Measurements from ENCODE around the gene COX8C.

DNA sequence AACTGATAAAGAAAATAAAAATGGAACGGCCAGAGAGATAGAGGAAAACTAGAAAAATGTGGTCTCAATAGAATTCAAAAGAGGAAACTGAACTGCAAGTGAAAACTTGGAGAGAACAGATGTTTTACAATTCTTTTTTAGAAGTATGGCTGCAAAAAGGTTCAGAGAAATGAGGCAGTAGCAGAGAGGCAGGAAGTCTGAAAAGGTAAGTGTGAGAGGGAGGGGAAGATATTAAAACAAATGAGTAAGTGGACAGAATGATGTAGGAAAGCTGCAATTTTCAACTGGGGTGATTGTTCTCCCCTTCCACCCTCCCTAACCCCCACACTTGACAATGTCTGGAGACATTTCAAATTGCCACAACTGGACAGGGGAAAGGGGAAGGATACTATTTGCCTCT lies 27.0 kb upstream of the COX8C start:
- TF ChIP-seq, protein P1, sequence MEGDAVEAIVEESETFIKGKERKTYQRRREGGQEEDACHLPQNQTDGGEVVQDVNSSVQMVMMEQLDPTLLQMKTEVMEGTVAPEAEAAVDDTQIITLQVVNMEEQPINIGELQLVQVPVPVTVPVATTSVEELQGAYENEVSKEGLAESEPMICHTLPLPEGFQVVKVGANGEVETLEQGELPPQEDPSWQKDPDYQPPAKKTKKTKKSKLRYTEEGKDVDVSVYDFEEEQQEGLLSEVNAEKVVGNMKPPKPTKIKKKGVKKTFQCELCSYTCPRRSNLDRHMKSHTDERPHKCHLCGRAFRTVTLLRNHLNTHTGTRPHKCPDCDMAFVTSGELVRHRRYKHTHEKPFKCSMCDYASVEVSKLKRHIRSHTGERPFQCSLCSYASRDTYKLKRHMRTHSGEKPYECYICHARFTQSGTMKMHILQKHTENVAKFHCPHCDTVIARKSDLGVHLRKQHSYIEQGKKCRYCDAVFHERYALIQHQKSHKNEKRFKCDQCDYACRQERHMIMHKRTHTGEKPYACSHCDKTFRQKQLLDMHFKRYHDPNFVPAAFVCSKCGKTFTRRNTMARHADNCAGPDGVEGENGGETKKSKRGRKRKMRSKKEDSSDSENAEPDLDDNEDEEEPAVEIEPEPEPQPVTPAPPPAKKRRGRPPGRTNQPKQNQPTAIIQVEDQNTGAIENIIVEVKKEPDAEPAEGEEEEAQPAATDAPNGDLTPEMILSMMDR (conservative IDR thresholded peaks at IDR 0.05 in 1 of 2, IDR thresholded peaks at IDR 0.05 in 1 of 2; ENCODE audit: extremely low read depth in 1 of 2, insufficient read depth in 1 of 2, low read depth in 1 of 2, low read length in 2 of 2): no peak
- TF ChIP-seq EZH2 (IDR thresholded peaks at IDR 0.05; ENCODE audit: borderline replicate concordance, low read length): no peak

All from mammary epithelial cell (primary cell).